ENCODE measurements around the gene RNF180.

DNA sequence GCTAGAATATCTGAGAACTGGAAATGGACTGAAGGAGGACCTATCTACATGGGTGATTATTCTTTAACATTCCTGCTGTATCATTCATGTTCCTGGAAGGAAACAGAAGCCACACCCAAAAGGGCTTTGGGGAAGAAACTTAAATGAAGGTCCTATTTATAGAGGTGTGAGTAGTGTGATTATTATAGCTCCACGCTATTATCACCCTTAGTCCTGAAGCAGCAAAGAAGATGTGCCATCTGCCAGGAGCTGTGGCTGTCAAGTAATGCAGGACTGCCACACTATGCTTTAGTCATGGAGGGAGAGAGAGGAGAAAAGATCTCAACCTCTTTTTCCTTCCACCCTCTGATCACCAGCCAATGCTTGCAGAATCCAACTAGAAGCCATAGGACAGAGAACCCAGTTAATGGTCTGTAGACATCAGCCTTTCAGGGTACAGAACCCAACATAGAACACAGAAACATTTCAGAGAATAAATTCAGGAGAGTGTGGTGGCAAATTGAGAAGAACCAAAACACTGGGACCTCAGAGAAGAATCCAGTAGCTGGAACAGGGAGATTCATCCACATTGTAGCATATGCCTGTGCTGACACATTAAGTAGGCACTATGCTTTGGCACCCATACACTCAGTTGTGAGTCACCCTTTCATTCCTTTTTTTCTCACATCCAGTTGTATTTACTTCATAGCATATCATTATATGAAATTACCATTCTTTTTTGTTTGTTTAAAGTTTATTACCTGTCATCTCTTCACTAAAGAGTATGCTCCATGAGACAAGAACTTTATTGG is 21.0 kb upstream of the RNF180 start:
- TF ChIP-seq EZH2 (IDR thresholded peaks at IDR 0.05) (no peak), FOXP2 (optimal IDR thresholded peaks at IDR 0.05; ENCODE audit: control extremely low read depth, extremely low read length, insufficient read depth) (no peak)
